IPS DF 6.9 (cell line): ENCODE data around the gene NPAS2.

ENCODE experiments used
- DNase-seq: peaks from one replicate; pipeline ENCODE4 v3.0.0-alpha.2; 2013; ENCODE audit warnings: low read depth, low spot score
- H3K27ac ChIP-seq: one replicate; pipeline ENCODE4 v1.5.1; 2013; ENCODE audit warnings: low read length, control low read depth
- H3K27me3 ChIP-seq: 2 replicates; pipeline ENCODE4 v1.6.1; 2013; ENCODE audit warnings: mild to moderate bottlenecking, low read length; ENCODE audit not compliant: control insufficient read depth, insufficient read depth
- H3K36me3 ChIP-seq: 2 replicates; pipeline ENCODE4 v1.6.1; 2013; ENCODE audit warnings: low read length; ENCODE audit not compliant: control insufficient read depth, insufficient read depth
- H3K4me1 ChIP-seq: 2 replicates; pipeline ENCODE4 v1.6.1; 2013; ENCODE audit warnings: low read length; ENCODE audit not compliant: control insufficient read depth, insufficient read depth
- H3K4me3 ChIP-seq: 2 replicates; pipeline ENCODE4 v1.5.1; 2013; ENCODE audit warnings: mild to moderate bottlenecking, low read length
- H3K9me3 ChIP-seq: 2 replicates; pipeline ENCODE4 v1.6.1; 2013; ENCODE audit warnings: low read length, inconsistent platforms; ENCODE audit not compliant: control insufficient read depth, insufficient read depth
- WGBS: extraction: QIAGEN DNeasy Blood & Tissue Kit; methylation state at CpG from one replicate; pipeline ENCODE4 v1.1.7; 2013; ENCODE audit warnings: mixed read lengths, missing lambda C conversion rate; ENCODE audit not compliant: insufficient read length, insufficient coverage; 5-methylcytosine and 5-hydroxymethylcytosine counted together

The NPAS2 gene

DNA sequence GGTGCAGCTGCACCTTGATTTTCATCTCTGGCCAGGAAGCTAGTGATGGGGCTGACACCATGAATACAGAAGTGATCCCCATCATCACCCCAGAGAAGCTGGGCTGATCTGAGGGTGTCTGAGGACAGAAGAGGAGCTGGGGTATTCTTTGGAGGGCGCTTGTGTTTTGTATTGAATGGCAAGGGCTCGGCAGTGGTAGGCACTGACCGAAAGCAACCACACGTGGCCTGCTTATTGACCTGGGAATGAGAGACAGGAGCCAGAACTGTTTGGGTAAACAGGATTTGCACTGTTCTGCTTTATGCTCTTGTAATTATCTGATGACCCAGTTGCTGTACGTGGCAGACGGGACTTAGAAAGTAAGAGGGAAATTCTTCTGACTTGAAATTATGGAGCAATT is 119.5 kb downstream of the NPAS2 start:
- Histone ChIP-seq H3K27ac (no peak overlapping the region), H3K4me1 (no peaks in the 10 kb centered on the region), H3K36me3 (no peaks in the 10 kb centered on the region), H3K9me3 (no peaks in the 10 kb centered on the region), H3K27me3 (no peaks in the 10 kb centered on the region), H3K4me3 (no peak overlapping the region)
- no peak for DNase-seq
- WGBS, result no CpG with 5 or more reads among the region's 6 CpGs

DNA sequence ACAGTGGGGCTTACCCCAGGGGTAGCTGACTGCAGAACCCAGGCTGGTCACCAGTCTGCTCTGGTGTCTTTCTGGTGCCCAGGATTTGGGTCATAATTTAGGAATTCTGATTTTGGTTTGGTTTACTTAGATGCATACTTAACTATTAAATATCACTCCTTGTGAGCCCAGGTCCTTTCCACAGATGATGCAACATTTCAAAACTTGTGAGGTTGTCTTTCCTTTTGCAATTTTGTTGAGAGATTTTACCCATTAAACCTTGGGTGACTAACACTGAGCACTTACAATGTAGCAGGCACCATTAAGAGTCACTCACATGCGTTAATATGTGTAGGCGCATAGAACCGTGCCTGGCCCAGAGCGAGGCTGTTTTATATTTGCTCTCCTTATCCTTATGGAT is 120.3 kb downstream of the NPAS2 start:
- WGBS, result no CpG with 5 or more reads among the region's 4 CpGs
- H3K27ac ChIP-seq, result no peak overlapping the region
- DNase-seq, result no peak
- H3K27me3 ChIP-seq, result no peaks in the 10 kb centered on the region
- no peaks in the 10 kb centered on the region for H3K9me3 ChIP-seq
- no peaks in the 10 kb centered on the region for H3K36me3 ChIP-seq
- H3K4me3 ChIP-seq, result no peak overlapping the region; the same call in 1 of the 2 replicates
- H3K4me1 ChIP-seq, result no peaks in the 10 kb centered on the region

DNA sequence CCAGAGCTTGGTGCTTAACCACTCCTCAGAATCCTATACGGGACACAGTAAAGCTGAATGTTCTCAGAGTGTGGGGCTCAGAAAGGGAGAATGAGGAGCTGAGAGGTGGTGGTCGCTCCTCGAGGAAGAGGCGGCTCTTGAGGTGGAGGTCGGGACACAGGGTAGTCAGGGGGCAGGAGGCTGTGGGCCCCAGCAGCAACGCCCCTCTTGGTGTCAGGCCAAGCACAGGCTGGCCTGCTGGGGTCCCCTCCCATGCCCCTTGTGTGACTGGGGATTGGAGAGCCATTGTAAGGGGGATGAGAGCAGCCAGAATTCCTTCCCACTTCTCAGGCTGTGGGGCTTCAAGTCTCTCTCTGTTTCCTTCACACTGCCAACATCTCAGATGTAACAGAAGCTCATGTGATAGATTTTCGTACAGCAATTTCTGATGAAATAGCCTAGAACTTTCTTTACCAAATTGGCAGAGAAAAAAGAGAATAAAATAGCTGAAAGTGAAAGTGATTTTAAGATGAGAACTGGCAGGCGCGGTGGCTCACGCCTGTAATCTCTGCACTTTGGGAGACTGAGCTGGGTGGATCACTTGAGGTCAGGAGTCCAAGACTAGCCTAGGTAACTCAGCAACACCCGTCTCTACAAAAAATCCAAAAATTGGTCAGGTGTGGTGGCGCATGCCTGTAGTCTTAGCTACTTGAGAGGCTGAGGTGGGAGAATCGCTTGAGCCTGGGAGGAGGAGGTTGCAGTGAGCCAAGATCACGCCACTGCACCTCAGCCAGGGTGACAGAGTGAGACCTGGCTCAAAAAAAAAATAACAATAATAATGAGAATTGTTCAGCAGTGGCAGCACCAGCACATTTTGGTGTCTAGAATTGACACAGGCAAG is 121.1 kb downstream of the NPAS2 start:
- Histone ChIP-seq H3K4me1 (no peaks in the 10 kb centered on the region), H3K36me3 (no peaks in the 10 kb centered on the region), H3K27ac (no peak overlapping the region), H3K27me3 (no peaks in the 10 kb centered on the region), H3K4me3 (no peak overlapping the region), H3K9me3 (no peaks in the 10 kb centered on the region)
- DNase-seq, result no peak
- WGBS, result no CpG with 5 or more reads among the region's 14 CpGs

DNA sequence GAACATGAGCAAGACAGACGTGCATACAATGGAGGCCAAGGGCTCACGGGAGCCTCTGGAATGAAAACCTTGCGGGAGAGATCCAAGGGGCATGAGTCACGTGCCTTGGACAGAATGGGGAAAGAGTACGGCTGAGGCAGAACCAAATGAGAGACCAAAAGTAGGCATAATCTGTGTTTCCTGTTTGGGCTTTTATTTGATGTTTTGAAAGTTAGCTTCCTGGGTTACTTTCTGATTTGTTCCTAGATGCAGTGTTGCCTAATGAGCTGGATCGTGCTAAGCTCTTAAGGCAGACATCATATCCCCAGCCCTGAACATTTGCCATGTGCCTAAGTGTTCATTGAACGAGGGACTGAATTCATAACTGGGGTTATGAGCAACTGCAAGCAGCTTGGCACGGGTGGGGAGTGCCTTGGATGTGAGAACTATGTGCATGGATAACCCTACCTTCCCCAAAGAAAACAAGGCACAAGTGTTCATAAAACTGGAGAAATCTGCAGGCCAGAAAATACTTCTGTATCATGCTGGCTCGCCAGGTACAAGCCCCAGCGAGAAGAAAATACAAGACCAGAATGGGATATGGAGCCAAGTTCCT is 121.8 kb downstream of the NPAS2 start:
- WGBS, result no CpG with 5 or more reads among the region's 10 CpGs
- Histone ChIP-seq H3K27ac (no peak overlapping the region), H3K27me3 (no peaks in the 10 kb centered on the region), H3K9me3 (no peaks in the 10 kb centered on the region), H3K36me3 (no peaks in the 10 kb centered on the region), H3K4me3 (no peak overlapping the region), H3K4me1 (no peaks in the 10 kb centered on the region)
- no peak for DNase-seq

DNA sequence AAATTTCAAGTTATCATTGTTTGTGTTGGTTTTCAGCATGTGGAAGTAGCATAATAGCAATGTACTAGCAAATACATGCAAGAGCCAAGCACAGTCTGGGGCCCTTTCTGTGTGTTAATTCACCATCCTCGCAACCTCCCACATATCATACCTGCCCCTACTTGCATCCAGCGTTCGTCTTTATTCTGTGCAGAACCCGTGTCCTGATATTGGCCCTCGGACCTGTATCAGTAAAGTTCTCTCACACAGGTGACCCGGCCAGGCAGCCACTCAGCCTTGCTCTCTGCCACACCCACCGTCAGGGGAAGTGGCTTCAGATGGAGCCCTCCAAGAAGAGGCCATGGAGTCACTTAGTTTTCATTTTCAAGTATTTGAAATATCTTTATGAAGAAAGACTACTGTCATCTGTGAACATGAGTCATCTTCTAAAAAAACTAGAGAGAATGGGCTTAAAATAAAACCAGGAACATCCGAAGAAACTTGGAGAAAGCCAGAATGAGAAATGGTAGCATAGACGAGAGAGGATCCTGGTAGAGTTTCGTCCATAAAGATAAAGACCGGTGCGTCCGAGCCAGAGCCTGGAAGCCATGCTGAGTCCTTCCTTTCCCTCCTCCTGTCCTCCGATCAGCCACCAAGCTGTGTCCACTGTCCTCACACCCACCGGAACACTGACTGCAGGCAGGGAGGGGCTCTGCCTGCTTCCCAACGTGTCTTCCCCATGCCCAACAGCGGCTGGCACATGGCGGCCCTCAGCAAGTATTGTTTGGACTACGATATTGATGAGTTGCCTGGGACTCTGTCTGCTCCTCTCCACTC is 124.9 kb downstream of the NPAS2 start:
- H3K4me1 ChIP-seq, result peaks cover 3% of the 10 kb centered on the region; the same call in 1 of the 2 replicates
- WGBS, result no CpG with 5 or more reads among the region's 19 CpGs
- no peak overlapping the region for H3K27ac ChIP-seq
- no peaks in the 10 kb centered on the region for H3K36me3 ChIP-seq
- no peak for DNase-seq
- H3K4me3 ChIP-seq, result no peak overlapping the region
- H3K27me3 ChIP-seq, result no peaks in the 10 kb centered on the region
- H3K9me3 ChIP-seq, result no peaks in the 10 kb centered on the region

DNA sequence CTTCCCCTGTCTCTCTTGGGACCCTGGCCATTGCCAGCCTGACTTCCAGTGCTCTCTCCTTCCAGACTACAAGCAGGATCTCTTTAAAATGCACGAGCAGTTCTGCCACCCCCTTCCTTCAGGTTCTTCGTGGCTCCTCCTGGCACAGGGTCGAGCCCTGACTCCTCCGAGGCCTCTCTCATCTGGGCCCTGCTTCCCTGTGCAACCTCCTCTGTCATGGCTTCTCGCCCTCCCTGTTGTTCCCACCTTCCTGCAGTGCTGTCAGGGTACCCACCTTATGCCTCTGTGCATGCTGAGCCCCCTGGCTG is 125.4 kb downstream of the NPAS2 start:
- Histone ChIP-seq H3K27me3 (no peaks in the 10 kb centered on the region), H3K4me1 (peaks cover 3% of the 10 kb centered on the region; the same call in 1 of the 2 replicates), H3K36me3 (no peaks in the 10 kb centered on the region), H3K4me3 (no peak overlapping the region), H3K9me3 (no peaks in the 10 kb centered on the region), H3K27ac (no peak overlapping the region)
- DNase-seq, result no peak
- WGBS, result no CpG with 5 or more reads among the region's 5 CpGs

DNA sequence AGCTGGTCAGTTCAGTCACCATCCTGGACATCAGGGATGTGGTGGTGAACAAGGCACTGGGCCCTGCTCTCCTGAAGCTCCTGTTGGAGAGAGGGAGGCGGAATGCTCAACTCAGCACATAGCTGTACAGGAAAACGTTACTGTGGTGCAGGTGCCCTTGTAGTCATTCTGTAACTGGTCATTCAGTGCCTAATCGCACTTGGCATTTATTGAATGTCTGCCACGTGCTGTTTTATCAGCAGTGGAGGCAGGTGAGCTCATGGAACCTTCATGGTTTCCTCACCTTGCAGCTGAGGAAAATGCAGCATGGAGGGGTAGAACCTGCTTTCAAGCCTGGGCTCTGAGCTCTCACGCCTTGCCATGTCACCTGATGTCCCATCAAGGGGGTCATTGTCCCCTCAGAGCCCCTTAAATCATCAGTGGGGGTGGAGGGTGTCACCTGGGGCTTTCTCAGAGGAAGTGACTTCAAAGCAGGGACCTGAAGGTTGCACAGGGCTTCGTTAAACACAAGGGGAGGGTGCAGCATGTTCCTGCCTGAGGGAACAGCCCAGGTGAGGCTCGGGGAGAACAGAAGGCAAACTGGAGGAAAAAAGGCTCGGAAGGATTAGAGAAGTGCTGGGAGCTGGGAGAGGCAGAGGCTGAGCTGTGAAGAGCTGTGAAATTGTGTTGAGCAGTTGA is 126.1 kb downstream of the NPAS2 start:
- DNase-seq, result no peak
- Histone ChIP-seq H3K4me1 (peaks cover 5% of the 10 kb centered on the region; the same call in 1 of the 2 replicates), H3K27ac (no peak overlapping the region), H3K36me3 (no peaks in the 10 kb centered on the region), H3K4me3 (no peak overlapping the region), H3K27me3 (no peaks in the 10 kb centered on the region), H3K9me3 (no peaks in the 10 kb centered on the region)
- no CpG with 5 or more reads among the region's 8 CpGs for WGBS

DNA sequence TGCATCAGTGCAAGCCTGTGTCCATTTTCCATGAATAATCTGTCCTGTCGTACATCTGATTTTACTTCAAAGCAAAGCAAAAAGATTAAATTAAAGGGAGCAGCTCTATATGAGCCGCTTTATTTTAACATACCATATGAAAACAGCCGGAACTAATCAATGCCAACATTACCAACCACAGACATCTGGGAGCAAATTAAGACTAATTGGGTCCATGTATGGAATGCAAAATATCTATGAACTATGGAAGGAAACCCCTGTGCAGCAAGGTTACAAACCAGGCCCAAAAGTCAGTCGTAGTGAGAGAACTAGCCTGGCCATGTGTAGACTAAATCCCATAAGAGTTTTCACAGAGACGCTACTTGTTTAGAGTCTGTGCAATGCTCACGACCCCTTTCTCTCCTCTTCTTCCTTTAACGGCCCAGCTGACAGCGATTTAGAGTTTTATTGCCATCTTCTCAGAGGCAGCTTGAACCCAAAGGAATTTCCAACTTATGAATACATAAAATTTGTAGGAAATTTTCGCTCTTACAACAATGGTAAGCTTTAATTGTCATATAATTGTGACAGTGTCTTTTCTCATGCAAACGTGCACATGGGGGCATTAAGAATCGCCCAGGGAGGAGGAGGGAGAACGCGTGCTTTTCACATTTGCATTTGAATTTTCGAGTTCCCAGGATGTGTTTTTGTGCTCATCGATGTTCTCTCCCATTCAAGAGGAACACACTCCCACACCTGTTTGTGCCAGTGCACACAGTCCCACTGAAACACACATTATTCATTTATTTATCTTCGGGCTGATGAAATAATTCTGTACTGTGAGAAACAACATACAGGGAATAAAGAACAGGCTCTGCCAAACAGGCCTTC is 129.2 kb downstream of the NPAS2 start:
- Histone ChIP-seq H3K36me3 (no peaks in the 10 kb centered on the region), H3K4me3 (no peak overlapping the region), H3K4me1 (peaks cover 5% of the 10 kb centered on the region; the same call in 1 of the 2 replicates), H3K27me3 (no peaks in the 10 kb centered on the region), H3K9me3 (no peaks in the 10 kb centered on the region), H3K27ac (no peak overlapping the region)
- no CpG with 5 or more reads among the region's 16 CpGs for WGBS
- no peak for DNase-seq

DNA sequence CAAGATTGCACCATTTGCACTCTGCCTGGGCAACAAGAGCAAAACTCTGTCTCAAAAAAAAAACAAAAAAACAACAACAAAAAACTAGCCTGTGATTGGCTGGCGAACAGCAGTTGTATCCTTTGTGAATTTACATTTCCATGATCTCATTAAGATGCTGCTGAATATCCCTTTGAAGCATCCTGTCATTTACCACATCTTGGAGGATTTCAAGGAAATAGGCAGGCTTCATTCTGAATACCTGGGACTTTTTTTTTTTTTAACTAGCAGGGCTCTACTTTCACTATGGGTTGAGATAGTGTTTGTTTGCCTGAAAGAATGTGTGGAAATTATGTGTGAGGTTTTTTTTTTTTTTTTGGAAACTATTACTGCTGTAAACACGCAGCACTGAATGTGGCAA is 132.6 kb downstream of the NPAS2 start:
- Histone ChIP-seq H3K4me3 (no peak overlapping the region), H3K4me1 (peaks cover 5% of the 10 kb centered on the region; the same call in 1 of the 2 replicates)
- no CpG with 5 or more reads among the region's 2 CpGs for WGBS

More for the DNA sequence above, 132.6 kb downstream of the NPAS2 start:
- Histone ChIP-seq H3K27me3 (no peaks in the 10 kb centered on the region), H3K9me3 (no peaks in the 10 kb centered on the region), H3K36me3 (no peaks in the 10 kb centered on the region), H3K27ac (no peak overlapping the region)
- no peak for DNase-seq
